Large intestine (tissue), 3 donors: ENCODE data around the gene CES5A. TPM values are rescaled to one million over a fixed set of nuclear protein-coding genes. Genes with fewer than 3 reads are reported as not detected.

Source experiments
- DNase-seq, 2 donors: peaks; one replicate each; pipeline versions ENCODE4 v3.0.0 to v3.0.0-alpha.2; 2013
- H3K27ac ChIP-seq: one replicate; pipeline ENCODE4 v1.5.1; 2013; ENCODE audit warnings: low read length
- H3K27me3 ChIP-seq: 2 replicates; pipeline ENCODE4 v1.6.1; 2013; ENCODE audit warnings: low read length; ENCODE audit not compliant: control insufficient read depth, insufficient read depth
- H3K36me3 ChIP-seq: 2 replicates; pipeline ENCODE4 v1.6.1; 2013; ENCODE audit warnings: low read length; ENCODE audit not compliant: control insufficient read depth, insufficient read depth
- H3K4me1 ChIP-seq: one replicate; pipeline ENCODE4 v1.6.1; 2013; ENCODE audit warnings: low read length; ENCODE audit not compliant: control insufficient read depth, insufficient read depth
- H3K4me3 ChIP-seq: one replicate; pipeline ENCODE4 v1.5.1; 2013; ENCODE audit warnings: low read length
- H3K9me3 ChIP-seq: one replicate; pipeline ENCODE4 v1.6.1; 2013; ENCODE audit warnings: mild to moderate bottlenecking, low read depth, low read length, moderate library complexity; ENCODE audit not compliant: control insufficient read depth
- WGBS: methylation state at CpG from one replicate; pipeline ENCODE4 v1.1.5; 2013; ENCODE audit warnings: low lambda C conversion rate; ENCODE audit not compliant: insufficient coverage; 5-methylcytosine and 5-hydroxymethylcytosine counted together
- polyA plus RNA-seq: library from polyadenylated mRNA; unstranded; fragments of 120-200 nt; gene quantifications from one replicate; pipeline ENCODE4 v1.2.1, GENCODE V29; 2013

Gene CES5A
- polyA plus RNA-seq, 1 donor, result not detected

- no peaks in the 10 kb centered on the region for H3K4me1 ChIP-seq
- DNase-seq, result no peak
Observed at GRCh38 chr16:55908641-55909040, 33.5 kb upstream of the CES5A start.

DNA sequence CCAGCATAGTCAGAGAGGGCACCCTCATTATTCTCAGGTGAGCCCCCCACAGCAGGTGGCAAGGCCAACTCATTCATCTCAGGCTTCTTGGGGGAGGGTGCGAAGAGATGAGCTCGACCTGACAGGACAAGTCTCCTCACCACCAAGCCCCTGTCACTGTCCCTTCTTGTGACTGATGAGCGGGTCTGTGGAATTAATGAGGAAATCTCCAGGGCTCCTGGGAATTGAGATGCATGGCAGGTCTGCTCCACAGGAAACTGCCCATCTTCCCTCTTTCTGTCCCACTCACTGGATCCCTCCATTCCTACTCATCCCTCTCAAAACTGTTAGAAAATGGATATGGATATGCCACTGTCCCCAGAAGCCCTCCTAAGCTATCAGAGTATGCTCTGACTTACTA, 32.5 kb upstream of the CES5A start:
- DNase-seq, result no peak
- H3K4me1 ChIP-seq, result no peaks in the 10 kb centered on the region
- H3K27me3 ChIP-seq, result no peaks in the 10 kb centered on the region
- no peak overlapping the region for H3K4me3 ChIP-seq
- no peaks in the 10 kb centered on the region for H3K36me3 ChIP-seq
- H3K27ac ChIP-seq, result no peak overlapping the region
- no peaks in the 10 kb centered on the region for H3K9me3 ChIP-seq
- WGBS, result no CpG with 5 or more reads among the region's 3 CpGs

More at GRCh38 chr16:55908641-55909040, 33.5 kb upstream of the CES5A start:
- H3K27ac ChIP-seq, result no peak overlapping the region
- no peaks in the 10 kb centered on the region for H3K9me3 ChIP-seq
- H3K36me3 ChIP-seq, result no peaks in the 10 kb centered on the region
- no CpG with 5 or more reads among the region's 4 CpGs for WGBS
- no peak overlapping the region for H3K4me3 ChIP-seq
- H3K27me3 ChIP-seq, result no peaks in the 10 kb centered on the region

DNA sequence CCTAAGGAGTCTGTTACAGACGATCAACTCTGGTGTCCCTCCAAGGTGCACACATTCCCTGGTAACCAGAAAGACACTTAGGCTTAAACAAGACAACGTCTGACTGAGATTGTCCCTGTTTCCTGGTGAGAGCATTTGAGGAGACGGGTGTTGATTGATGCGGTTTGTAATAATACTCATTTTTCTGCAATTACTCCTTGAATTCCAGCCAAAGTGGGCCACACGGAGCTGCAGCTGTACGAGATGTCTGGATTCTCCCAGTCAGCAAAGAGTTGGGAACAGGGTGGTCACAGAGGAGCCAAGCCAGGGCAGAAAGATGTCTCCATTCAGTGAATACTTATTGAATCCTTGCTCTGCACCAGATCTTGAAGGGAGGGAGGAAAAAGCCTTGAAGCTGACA, 30.9 kb upstream of the CES5A start:
- WGBS, result 80% methylated on average over 1 of the region's 6 CpGs
- H3K4me3 ChIP-seq, result no peak overlapping the region

GRCh38 chr16:55905651-55906050, 30.5 kb upstream of the CES5A start:
- Histone ChIP-seq H3K4me3 (no peak overlapping the region), H3K27me3 (no peaks in the 10 kb centered on the region), H3K27ac (no peak overlapping the region), H3K4me1 (no peaks in the 10 kb centered on the region), H3K9me3 (no peaks in the 10 kb centered on the region), H3K36me3 (no peaks in the 10 kb centered on the region)
- DNase-seq, result no peak
- WGBS, result 100% methylated on average over 1 of the region's 7 CpGs

More for the DNA sequence above, 30.9 kb upstream of the CES5A start:
- DNase-seq, result no peak
- Histone ChIP-seq H3K27ac (no peak overlapping the region), H3K36me3 (no peaks in the 10 kb centered on the region), H3K9me3 (no peaks in the 10 kb centered on the region), H3K27me3 (no peaks in the 10 kb centered on the region), H3K4me1 (no peaks in the 10 kb centered on the region)

- no peak for DNase-seq
- Histone ChIP-seq H3K9me3 (no peaks in the 10 kb centered on the region), H3K36me3 (no peaks in the 10 kb centered on the region), H3K4me3 (no peak overlapping the region), H3K27ac (no peak overlapping the region), H3K27me3 (no peaks in the 10 kb centered on the region), H3K4me1 (no peaks in the 10 kb centered on the region)
- WGBS, result 60% methylated on average over 1 of the region's 10 CpGs
Observed at GRCh38 chr16:55901566-55902217, 26.5 kb upstream of the CES5A start.

- no peaks in the 10 kb centered on the region for H3K36me3 ChIP-seq
- H3K4me3 ChIP-seq, result no peak overlapping the region
- DNase-seq, result no peak
- WGBS, result no CpG with 5 or more reads among the region's 5 CpGs
- H3K9me3 ChIP-seq, result no peaks in the 10 kb centered on the region
- H3K4me1 ChIP-seq, result no peaks in the 10 kb centered on the region
- H3K27me3 ChIP-seq, result no peaks in the 10 kb centered on the region
- no peak overlapping the region for H3K27ac ChIP-seq
Observed at GRCh38 chr16:55900616-55901393, 25.6 kb upstream of the CES5A start.

DNA sequence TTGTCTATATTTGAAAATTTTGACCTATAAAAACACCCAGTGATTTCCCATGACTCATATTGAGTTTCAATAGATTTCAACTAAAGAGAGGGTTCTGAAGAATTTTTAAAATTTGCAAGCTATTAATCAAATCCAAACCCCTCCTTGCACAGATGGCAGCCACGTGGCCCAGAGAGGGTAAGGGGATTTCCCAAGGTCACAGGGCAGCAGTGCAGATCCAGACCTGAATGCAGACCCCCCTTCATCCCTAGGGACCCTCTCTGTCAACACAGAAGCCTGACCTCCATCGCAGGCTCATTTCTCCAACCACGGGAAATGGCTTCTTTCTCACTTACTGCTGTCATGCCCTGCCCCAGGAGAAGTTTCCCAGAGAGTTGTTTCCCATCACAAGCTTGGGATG, 24.7 kb upstream of the CES5A start:
- WGBS, result no CpG with 5 or more reads among the region's 3 CpGs
- DNase-seq, result no peak
- Histone ChIP-seq H3K27me3 (no peaks in the 10 kb centered on the region), H3K4me3 (no peak overlapping the region), H3K27ac (no peak overlapping the region), H3K36me3 (no peaks in the 10 kb centered on the region), H3K4me1 (no peaks in the 10 kb centered on the region), H3K9me3 (no peaks in the 10 kb centered on the region)

DNA sequence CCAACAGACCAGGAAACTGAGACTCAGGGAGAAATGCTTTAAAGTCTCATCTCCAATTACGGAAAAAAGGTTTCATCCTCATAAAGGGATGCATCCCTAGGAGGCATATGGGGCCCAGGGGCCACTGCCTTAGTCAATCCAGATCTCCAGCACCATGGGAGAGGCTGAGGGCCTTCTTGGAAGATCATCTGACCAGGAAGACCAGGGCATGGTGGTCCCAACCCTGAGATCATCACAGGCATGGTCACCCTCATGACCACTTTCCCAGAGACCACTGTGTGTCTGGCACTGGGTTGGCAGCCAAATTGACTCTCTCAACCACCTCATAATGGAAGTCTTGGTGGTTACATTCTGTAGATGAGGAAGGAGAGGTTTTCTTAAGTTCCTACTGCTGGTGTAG, 23.4 kb upstream of the CES5A start:
- Histone ChIP-seq H3K27ac (no peak overlapping the region), H3K4me3 (no peak overlapping the region), H3K4me1 (no peaks in the 10 kb centered on the region), H3K27me3 (no peaks in the 10 kb centered on the region), H3K36me3 (no peaks in the 10 kb centered on the region), H3K9me3 (no peaks in the 10 kb centered on the region)
- no peak for DNase-seq
- no CpG with 5 or more reads among the region's 1 CpG for WGBS

DNA sequence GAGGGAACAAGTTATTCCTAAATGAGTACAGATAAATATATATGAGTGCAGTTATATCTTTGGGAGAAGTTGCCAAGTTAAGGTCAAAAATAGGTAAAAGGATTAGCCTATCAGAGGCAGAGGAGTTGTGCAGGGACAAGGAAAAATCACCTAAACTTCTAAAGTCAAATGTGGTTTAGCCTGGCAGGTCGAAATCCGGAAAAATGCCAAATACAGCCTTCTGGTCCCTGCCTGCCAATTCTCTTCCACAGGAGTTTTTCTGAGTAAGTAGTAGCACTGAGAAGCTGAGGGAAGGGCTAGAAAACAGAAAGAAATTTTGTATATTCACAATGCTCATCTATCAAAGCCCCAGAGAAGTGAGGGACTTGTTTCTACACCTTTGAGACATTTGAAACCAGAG, 17.6 kb upstream of the CES5A start:
- no CpG with 5 or more reads among the region's 2 CpGs for WGBS
- Histone ChIP-seq H3K4me1 (no peaks in the 10 kb centered on the region), H3K9me3 (no peaks in the 10 kb centered on the region)

GRCh38 chr16:55889518-55889917, 14.3 kb upstream of the CES5A start:
- Histone ChIP-seq H3K4me3 (no peak overlapping the region), H3K27me3 (no peaks in the 10 kb centered on the region), H3K27ac (no peak overlapping the region), H3K9me3 (no peaks in the 10 kb centered on the region), H3K4me1 (no peaks in the 10 kb centered on the region), H3K36me3 (no peaks in the 10 kb centered on the region)
- 60% methylated on average over 1 of the region's 2 CpGs for WGBS
- no peak for DNase-seq

More for the DNA sequence above, 17.6 kb upstream of the CES5A start:
- no peak overlapping the region for H3K4me3 ChIP-seq
- H3K27me3 ChIP-seq, result no peaks in the 10 kb centered on the region
- no peak overlapping the region for H3K27ac ChIP-seq
- no peak for DNase-seq
- H3K36me3 ChIP-seq, result no peaks in the 10 kb centered on the region
